NCI-H524 treated with DMSO at 0.1 percent for 48 hours (cell line): ENCODE results near the gene SMARCE1.

Source experiments
- DNase-seq: peaks from one replicate; lab custom pipeline; 2025; lab: John Stamatoyannopoulos, UW

Gene SMARCE1

DNA sequence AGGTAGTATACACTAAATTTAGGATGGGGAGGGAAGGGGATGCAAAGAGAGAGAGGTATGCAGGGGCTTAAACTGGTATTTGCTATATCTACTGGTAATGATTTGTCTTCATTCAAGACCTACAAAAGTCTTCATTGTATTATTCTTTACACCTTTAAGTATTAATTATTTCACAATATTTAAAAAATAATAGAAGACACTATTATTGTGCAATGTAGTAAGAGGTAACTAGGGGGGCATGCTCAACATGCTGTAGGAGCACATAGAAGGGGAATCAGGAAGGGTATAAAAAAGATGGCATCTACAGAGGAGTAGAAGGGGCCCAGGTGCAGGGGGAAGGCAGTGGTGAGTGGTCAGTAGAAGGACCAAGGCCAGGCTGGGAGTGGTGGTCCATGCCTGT is 67.5 kb downstream of the SMARCE1 start:
- no peak for DNase-seq

DNA sequence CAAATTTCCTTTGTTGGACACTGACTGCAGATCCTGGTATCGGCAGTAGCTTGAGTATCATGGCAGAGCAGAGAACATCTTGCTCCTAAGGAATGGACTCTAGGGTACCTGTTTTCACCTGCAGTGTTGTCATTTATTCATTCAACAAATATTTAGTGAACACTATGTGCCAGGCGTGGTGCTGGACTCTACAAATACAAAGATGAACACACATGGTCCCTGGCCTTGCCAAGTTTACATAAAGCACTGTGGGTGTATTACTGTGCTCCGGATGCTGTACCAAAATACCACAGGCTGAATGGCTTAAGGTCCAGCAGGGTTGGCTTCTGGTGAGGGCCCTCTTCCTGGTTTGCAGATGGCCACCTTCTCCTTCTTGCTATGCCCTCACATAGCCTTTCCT is 68.1 kb downstream of the SMARCE1 start:
- no peak for DNase-seq

DNA sequence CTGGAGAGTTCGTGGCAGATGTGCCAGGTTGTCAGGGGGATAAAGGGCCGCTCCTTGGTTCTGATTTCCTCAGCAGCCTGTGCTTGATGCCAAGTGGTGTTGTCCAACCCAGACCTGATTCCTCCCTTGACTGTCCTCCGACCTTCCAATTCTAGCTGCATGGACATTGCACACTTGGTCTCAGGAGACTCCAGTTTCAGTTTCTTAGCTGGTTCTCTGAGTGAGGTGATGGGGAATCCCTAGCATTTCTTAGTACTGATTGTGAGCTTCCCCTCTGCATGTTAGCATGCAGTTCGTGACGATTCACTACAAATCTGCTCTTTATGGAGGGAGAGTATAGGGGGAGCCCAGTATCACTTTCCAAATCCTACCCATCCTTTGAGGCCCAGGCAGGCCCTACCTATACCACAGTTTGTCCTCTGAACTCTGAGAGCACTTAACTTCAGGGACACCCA is 70.0 kb downstream of the SMARCE1 start:
- no peak for DNase-seq

DNA sequence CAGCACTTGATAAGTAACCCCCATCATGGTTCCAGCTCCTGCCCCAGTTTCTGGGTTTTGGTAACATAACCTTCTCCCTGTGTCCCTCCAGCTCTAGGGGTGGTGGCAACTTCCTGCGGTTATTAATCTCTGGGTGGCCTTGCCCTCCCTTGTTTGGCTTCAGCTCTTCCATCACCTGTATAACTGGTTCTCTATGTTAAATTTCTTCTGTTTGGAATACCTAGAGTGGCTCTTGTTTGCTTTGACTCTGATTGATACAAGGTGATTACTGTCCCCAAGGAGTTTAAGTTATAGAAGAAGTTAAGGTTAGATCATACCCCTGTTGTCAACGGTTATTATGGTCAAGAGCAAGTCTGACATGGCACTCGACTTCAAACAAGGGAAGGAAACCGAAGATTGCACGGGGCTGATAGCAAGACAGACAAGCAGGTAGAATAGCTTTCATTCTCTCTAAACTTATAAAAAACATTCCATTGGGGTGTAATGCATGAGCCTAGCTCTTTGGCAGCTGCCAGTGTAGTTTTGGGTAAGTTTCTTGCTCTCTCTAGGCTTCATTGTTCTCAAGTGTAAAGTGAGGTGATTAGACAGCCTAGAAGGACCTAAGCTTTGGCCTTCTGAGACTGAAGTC is 71.4 kb downstream of the SMARCE1 start:
- no peak for DNase-seq
